H1 (cell line): ENCODE results near the gene P2RX5.
A peak's percentile ranks its signal among the peaks of the same experiment; 100 is the strongest.

Experiments
- EP300 ChIP-seq, 2 experiments: IDR thresholded peaks; 1 replicate in 1 of 2; 2 replicates in 1 of 2; pipeline ENCODE4 v1.6.1; 2011 to 2012; ENCODE audit warnings: low read depth in 2 of 2, low read length in 2 of 2, mild to moderate bottlenecking in 2 of 2, borderline replicate concordance in 1 of 2, inconsistent platforms in 1 of 2, moderate library complexity in 1 of 2
- EZH2 ChIP-seq: fragments of 200-600 bp; sonication (generic); IDR thresholded peaks from 2 replicates; pipeline ENCODE4 v1.7.1; 2012; ENCODE audit warnings: low read depth, mild to moderate bottlenecking, moderate library complexity, low read length, inconsistent platforms; ENCODE audit not compliant: severe bottlenecking
- GTF2F1 ChIP-seq: IDR thresholded peaks from 2 replicates; pipeline ENCODE4 v1.6.1; 2012; ENCODE audit warnings: low read depth, low read length, improper control_type of control experiment, borderline replicate concordance
- HDAC2 ChIP-seq, 2 experiments: fragments of 300-600 bp in 1 of 2; sonication (generic) in 1 of 2; IDR thresholded peaks; 2 replicates each; pipeline ENCODE4 v1.6.1; 2011 to 2012; ENCODE audit warnings: low read depth in 2 of 2, low read length in 2 of 2, mild to moderate bottlenecking in 2 of 2, moderate library complexity in 2 of 2, borderline replicate concordance in 1 of 2, inconsistent platforms in 1 of 2
- HDAC6 ChIP-seq: IDR thresholded peaks from one replicate; pipeline ENCODE4 v1.7.1; 2012; ENCODE audit warnings: low read depth, mild to moderate bottlenecking, inconsistent platforms, low read length, moderate library complexity
- JUND ChIP-seq: IDR thresholded peaks from 2 replicates; pipeline ENCODE4 v1.6.1; 2011; ENCODE audit warnings: mild to moderate bottlenecking, improper control_type of control experiment, low read length
- KDM1A ChIP-seq: fragments of 200-600, 300-600 bp; sonication (generic); IDR thresholded peaks from 2 replicates; pipeline ENCODE4 v1.7.1; 2016; ENCODE audit warnings: mild to moderate bottlenecking, low read length, borderline replicate concordance
- NANOG ChIP-seq: IDR thresholded peaks from 2 replicates; pipeline ENCODE4 v1.6.1; 2011; ENCODE audit warnings: low read length, low read depth, mild to moderate bottlenecking, inconsistent platforms; ENCODE audit not compliant: insufficient read depth, poor library complexity, severe bottlenecking
- POLR2A ChIP-seq, 2 experiments: IDR thresholded peaks; 1 replicate in 1 of 2; 2 replicates in 1 of 2; pipeline ENCODE4 v1.6.1; 2011; ENCODE audit warnings: low read depth in 2 of 2, low read length in 2 of 2, mild to moderate bottlenecking in 2 of 2; ENCODE audit errors: control extremely low read depth in 1 of 2
- SIN3A ChIP-seq, 2 experiments: IDR thresholded peaks in 1 of 2; conservative IDR thresholded peaks in 1 of 2; 2 replicates each; pipeline ENCODE4 v1.6.1; 2011 to 2012; ENCODE audit warnings: low read length in 2 of 2, improper control_type of control experiment in 1 of 2, low read depth in 1 of 2, mild to moderate bottlenecking in 1 of 2
- TF ChIP-seq, protein P1 (sequence below): IDR thresholded peaks from 2 replicates; pipeline ENCODE4 v1.6.1; 2011; ENCODE audit warnings: low read length, improper control_type of control experiment
- TF ChIP-seq, protein P2 (sequence below), 3 experiments: IDR thresholded peaks; 1 replicate in 2 of 3; 2 replicates in 1 of 3; pipeline versions ENCODE4 v1.5.1 to v1.6.1; 2011; ENCODE audit warnings: low read length in 3 of 3, mild to moderate bottlenecking in 3 of 3, inconsistent platforms in 2 of 3, low read depth in 1 of 3, moderate library complexity in 1 of 3; ENCODE audit not compliant: insufficient read depth in 1 of 3; ENCODE audit errors: control extremely low read depth in 1 of 3

DNA sequence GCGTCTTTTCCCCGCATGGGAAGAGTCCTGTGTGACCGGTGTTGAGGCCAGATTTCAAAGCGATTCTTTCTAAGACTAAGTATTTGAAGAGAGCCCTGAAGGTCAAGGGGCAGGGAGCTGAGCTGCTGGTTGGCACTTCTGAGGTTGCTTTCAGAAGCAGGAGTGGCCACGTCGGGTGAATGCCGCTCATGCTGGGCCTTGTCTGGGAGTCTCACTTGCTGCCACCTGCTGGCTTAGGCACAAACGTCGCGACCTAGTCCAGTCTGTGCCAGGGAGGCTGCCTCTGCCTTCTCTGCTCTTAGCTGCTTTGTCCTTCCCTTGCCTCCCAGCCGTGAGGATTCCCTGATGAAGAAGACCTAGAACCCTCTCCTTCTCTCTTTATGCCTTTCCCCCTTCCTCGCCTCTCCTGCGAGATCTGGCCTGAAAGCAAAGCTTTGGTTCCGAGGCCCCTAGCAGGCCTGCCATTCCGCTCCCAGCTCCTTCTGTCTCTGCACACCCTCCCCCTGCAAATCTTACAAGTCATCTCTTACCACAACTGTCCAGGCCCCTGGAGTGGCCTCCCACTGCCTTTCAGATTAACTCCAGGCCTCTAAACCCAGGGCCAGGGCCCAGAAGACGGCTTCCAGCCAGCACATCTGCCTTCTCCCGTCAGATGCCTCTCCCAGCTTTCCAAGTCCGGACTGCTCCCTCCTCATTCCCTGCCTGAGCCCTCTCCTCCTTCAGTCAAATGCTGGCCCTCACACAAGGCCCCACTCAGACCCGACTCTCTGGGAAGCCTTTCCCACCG, 48.0 kb downstream of the P2RX5 start:
- TF ChIP-seq HDAC6 (no peak), SIN3A (conservative IDR thresholded peaks at IDR 0.05 in 1 of 2, IDR thresholded peaks at IDR 0.05 in 1 of 2; ENCODE audit: low read depth in 1 of 2, low read length in 2 of 2) (no peak), JUND (no peak), EZH2 (no peak), NANOG (no peak), GTF2F1 (no peak), KDM1A (no peak), HDAC2 (IDR thresholded peaks at IDR 0.05; ENCODE audit: borderline replicate concordance in 1 of 2, low read depth in 2 of 2, low read length in 2 of 2) (no peak), POLR2A (IDR thresholded peaks at IDR 0.05; ENCODE audit: control extremely low read depth in 1 of 2, low read depth in 2 of 2, low read length in 2 of 2) (no peak), EP300 (IDR thresholded peaks at IDR 0.05; ENCODE audit: borderline replicate concordance in 1 of 2, low read depth in 2 of 2, low read length in 2 of 2) (no peak)
- TF ChIP-seq, protein P1, sequence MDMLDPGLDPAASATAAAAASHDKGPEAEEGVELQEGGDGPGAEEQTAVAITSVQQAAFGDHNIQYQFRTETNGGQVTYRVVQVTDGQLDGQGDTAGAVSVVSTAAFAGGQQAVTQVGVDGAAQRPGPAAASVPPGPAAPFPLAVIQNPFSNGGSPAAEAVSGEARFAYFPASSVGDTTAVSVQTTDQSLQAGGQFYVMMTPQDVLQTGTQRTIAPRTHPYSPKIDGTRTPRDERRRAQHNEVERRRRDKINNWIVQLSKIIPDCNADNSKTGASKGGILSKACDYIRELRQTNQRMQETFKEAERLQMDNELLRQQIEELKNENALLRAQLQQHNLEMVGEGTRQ = no peak
- TF ChIP-seq, protein P2, sequence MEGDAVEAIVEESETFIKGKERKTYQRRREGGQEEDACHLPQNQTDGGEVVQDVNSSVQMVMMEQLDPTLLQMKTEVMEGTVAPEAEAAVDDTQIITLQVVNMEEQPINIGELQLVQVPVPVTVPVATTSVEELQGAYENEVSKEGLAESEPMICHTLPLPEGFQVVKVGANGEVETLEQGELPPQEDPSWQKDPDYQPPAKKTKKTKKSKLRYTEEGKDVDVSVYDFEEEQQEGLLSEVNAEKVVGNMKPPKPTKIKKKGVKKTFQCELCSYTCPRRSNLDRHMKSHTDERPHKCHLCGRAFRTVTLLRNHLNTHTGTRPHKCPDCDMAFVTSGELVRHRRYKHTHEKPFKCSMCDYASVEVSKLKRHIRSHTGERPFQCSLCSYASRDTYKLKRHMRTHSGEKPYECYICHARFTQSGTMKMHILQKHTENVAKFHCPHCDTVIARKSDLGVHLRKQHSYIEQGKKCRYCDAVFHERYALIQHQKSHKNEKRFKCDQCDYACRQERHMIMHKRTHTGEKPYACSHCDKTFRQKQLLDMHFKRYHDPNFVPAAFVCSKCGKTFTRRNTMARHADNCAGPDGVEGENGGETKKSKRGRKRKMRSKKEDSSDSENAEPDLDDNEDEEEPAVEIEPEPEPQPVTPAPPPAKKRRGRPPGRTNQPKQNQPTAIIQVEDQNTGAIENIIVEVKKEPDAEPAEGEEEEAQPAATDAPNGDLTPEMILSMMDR (IDR thresholded peaks at IDR 0.05; ENCODE audit: control extremely low read depth in 1 of 3, insufficient read depth in 1 of 3, low read depth in 1 of 3, low read length in 3 of 3) = peak; percentile 58 to 76 (median 68)
